Prostate gland (tissue), 2 donors: ENCODE results near the gene MYOZ3.

Experiments
- CTCF ChIP-seq, 4 experiments: fragments of 200-600 bp in 2 of 4; fragments of 450-650 bp in 2 of 4; sonication (generic) in 2 of 4; IDR thresholded peaks; 1 replicate in 3 of 4; 2 replicates in 1 of 4; pipeline ENCODE4 v1.5.1; 2016 to 2019; ENCODE audit warnings: antibody characterized with exemption in 4 of 4, mild to moderate bottlenecking in 2 of 4, moderate library complexity in 2 of 4
- POLR2A ChIP-seq: fragments of 450-650 bp; IDR thresholded peaks from one replicate; pipeline ENCODE4 v1.6.1; 2016; ENCODE audit warnings: antibody characterized with exemption, mild to moderate bottlenecking

DNA sequence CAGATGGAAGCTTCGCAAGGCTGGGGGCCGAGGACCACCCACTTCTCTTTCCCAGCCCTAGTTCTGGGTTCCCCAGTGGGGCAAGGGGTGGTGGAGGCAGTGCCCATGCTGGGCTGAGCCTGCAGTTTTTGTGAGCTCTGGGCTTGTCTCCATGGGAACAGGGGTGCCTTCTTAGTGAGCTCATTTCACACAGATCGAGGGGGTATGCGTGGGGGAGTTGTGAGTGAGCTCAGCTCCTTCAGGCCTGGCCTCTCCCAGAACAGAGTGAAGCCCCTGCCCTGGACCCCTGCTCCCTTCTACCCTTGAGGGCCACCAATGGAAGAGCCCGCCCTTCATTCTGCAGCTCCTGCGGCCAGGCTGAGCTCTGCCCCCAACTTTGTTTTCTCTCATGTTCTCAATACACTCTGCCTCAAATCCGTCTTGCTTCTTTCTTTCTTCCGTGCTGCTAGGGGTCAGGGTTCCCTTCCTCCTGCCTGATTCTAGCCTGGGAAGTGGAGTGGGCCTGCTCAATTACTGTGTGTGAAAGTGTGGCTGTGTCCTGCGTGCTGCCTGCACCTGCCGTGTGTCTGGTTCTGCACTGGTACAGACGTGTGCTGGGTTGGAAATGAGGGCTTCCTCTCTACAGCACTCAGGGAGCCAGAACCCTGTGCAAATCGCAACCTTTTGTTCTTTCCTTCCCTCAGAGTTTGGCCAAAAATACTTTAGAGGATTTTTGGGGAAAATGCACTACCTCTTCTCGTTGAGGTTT is 9.0 kb upstream of the MYOZ3 start:
- no peak for TF ChIP-seq POLR2A
- TF ChIP-seq CTCF (IDR thresholded peaks at IDR 0.05), result no peak
